HepG2 (cell line): ENCODE results near the gene COA5.

Experiments
- CREM ChIP-seq, 2 experiments: sonication (generic) in 1 of 2; formaldehyde crosslinking in 1 of 2; IDR thresholded peaks; 2 replicates each; pipeline versions ENCODE4 v1.4.0 to v1.6.1; 2016 to 2020; ENCODE audit warnings: antibody characterized with exemption in 1 of 2, mild to moderate bottlenecking in 1 of 2, missing genetic modification reagents in 1 of 2
- LCORL ChIP-seq, 2 experiments: fragments of 450-650 bp in 1 of 2; sonication (generic) in 1 of 2; formaldehyde crosslinking in 1 of 2; IDR thresholded peaks; 2 replicates each; pipeline versions ENCODE4 v1.5.0 to v1.6.1; 2017 to 2020; ENCODE audit warnings: antibody characterized with exemption in 1 of 2, missing genetic modification reagents in 1 of 2
- STAT6 ChIP-seq: sonication (generic); formaldehyde crosslinking; IDR thresholded peaks from 2 replicates; pipeline ENCODE4 v1.4.0; 2020; ENCODE audit warnings: missing genetic modification reagents, mild to moderate bottlenecking, borderline replicate concordance
- TRIM24 ChIP-seq: sonication (generic); formaldehyde crosslinking; IDR thresholded peaks from 2 replicates; pipeline ENCODE4 v1.8.0; 2022; ENCODE audit warnings: mild to moderate bottlenecking, missing genetic modification reagents
- ZFP36 ChIP-seq: fragments of 150-350 bp; IDR thresholded peaks from 2 replicates; pipeline ENCODE4 v1.6.1; 2018; ENCODE audit warnings: borderline replicate concordance, low read length, low read depth; ENCODE audit not compliant: partially characterized antibody
- ZNF24 ChIP-seq: fragments of 450-650 bp; IDR thresholded peaks from 2 replicates; pipeline ENCODE4 v1.6.1; 2017; ENCODE audit warnings: antibody characterized with exemption, mild to moderate bottlenecking
- ZNF549 ChIP-seq: sonication (generic); formaldehyde crosslinking; IDR thresholded peaks from 2 replicates; pipeline ENCODE4 v1.5.0; 2020; ENCODE audit warnings: missing genetic modification reagents
- ZNF558 ChIP-seq: sonication (generic); formaldehyde crosslinking; IDR thresholded peaks from 2 replicates; pipeline ENCODE4 v1.9.0; 2022; ENCODE audit warnings: mild to moderate bottlenecking, missing genetic modification reagents, borderline replicate concordance
- ZNF569 ChIP-seq: sonication (generic); formaldehyde crosslinking; IDR thresholded peaks from 2 replicates; pipeline ENCODE4 v1.5.0; 2020; ENCODE audit warnings: mild to moderate bottlenecking, missing genetic modification reagents, moderate library complexity, borderline replicate concordance

GRCh38 chr2:98565941-98566340 lies 42.4 kb downstream of the COA5 start:
- TF ChIP-seq CREM (IDR thresholded peaks at IDR 0.05) (no peak), CREM (CRISPR knock-in tag; IDR thresholded peaks at IDR 0.05) (no peak), ZNF24 (no peak), TRIM24 (CRISPR knock-in tag) (no peak), ZNF549 (CRISPR knock-in tag) (no peak), ZFP36 (no peak), STAT6 (no peak), LCORL (IDR thresholded peaks at IDR 0.05) (no peak), LCORL (CRISPR knock-in tag; IDR thresholded peaks at IDR 0.05) (no peak), ZNF558 (CRISPR knock-in tag) (no peak), ZNF569 (no peak)
